Natural killer cell (primary cell): ENCODE data around the gene HLA-DPB1. TPM values are rescaled to one million over a fixed set of nuclear protein-coding genes. Genes with fewer than 3 reads are reported as not detected.
A peak's percentile ranks its signal among the peaks of the same experiment; 100 is the strongest.

ENCODE experiments used
- ATAC-seq, 3 donors: fragments of 150-1000 bp in 2 of 3; fragments of 200-7000 bp in 1 of 3; cut with Tn5 transposase; 1 replicate in 1 of 3; 2 replicates in 2 of 3; pipeline ENCODE4 v1.10.0; 2021; ENCODE audit warnings: mild to moderate bottlenecking in 2 of 3, moderate library complexity in 2 of 3
- DNase-seq, 2 donors: peaks; one replicate each; pipeline versions ENCODE4 v3.0.0 to v3.0.0-alpha.2; 2013 to 2021; ENCODE audit warnings: mixed read lengths in 1 of 2
- H3K27ac ChIP-seq: one replicate; pipeline ENCODE4 v1.5.1; 2013; ENCODE audit warnings: mild to moderate bottlenecking, low read length
- H3K27me3 ChIP-seq: one replicate; pipeline ENCODE4 v1.6.1; 2013; ENCODE audit warnings: low read length; ENCODE audit not compliant: control insufficient read depth, insufficient read depth
- H3K36me3 ChIP-seq: one replicate; pipeline ENCODE4 v1.6.1; 2013; ENCODE audit warnings: low read length; ENCODE audit not compliant: control insufficient read depth, insufficient read depth
- H3K4me1 ChIP-seq: one replicate; pipeline ENCODE4 v1.6.1; 2013; ENCODE audit warnings: low read length; ENCODE audit not compliant: control insufficient read depth, insufficient read depth
- H3K4me3 ChIP-seq: one replicate; pipeline ENCODE4 v1.5.1; 2013; ENCODE audit warnings: low read length
- H3K9me3 ChIP-seq: one replicate; pipeline ENCODE4 v1.6.1; 2013; ENCODE audit warnings: low read length; ENCODE audit not compliant: control insufficient read depth, insufficient read depth
- H3K27ac Mint-ChIP-seq, 2 donors: one replicate each; pipeline ENCODE4 v1.8.0; 2022; ENCODE audit warnings: mild to moderate bottlenecking in 2 of 2, mixed read lengths in 2 of 2, moderate library complexity in 1 of 2
- H3K27me3 Mint-ChIP-seq, 2 donors: one replicate each; pipeline ENCODE4 v1.8.0; 2022; ENCODE audit warnings: low read depth in 2 of 2, mixed read lengths in 2 of 2
- H3K36me3 Mint-ChIP-seq: one replicate; pipeline ENCODE4 v1.8.0; 2022; ENCODE audit warnings: mixed read lengths
- H3K4me1 Mint-ChIP-seq, 2 donors: one replicate each; pipeline ENCODE4 v1.8.0; 2022; ENCODE audit warnings: mixed read lengths in 2 of 2
- H3K4me3 Mint-ChIP-seq: one replicate; pipeline ENCODE4 v1.8.0; 2022; ENCODE audit warnings: mild to moderate bottlenecking, moderate library complexity, mixed read lengths
- H3K9me3 Mint-ChIP-seq, 2 donors: one replicate each; pipeline ENCODE4 v1.8.0; 2022; ENCODE audit warnings: mixed read lengths in 2 of 2
- WGBS: methylation state at CpG from one replicate; pipeline ENCODE4 v1.1.7; 2013; ENCODE audit warnings: missing lambda C conversion rate; ENCODE audit not compliant: insufficient coverage; 5-methylcytosine and 5-hydroxymethylcytosine counted together
- intact Hi-C: fragments of 100-400 bp; cut with micrococcal nuclease; formaldehyde crosslinking; loops from one replicate; pipeline ENCODE4 v1.14.2; 2022
- total RNA-seq, 4 donors: library from RNA; stranded (reverse); fragments of 120-200 nt in 1 of 4; gene quantifications; one replicate each; pipeline versions ENCODE4 v1.2.3 to v1.2.4, GENCODE V29; 2013 to 2022
- TF ChIP-seq, protein P1 (sequence below): fragments of 200-600 bp; IDR thresholded peaks from one replicate; pipeline ENCODE4 v1.8.0; 2022; ENCODE audit warnings: antibody characterized with exemption

The HLA-DPB1 gene
- total RNA-seq, 3 donors from 2014 or later (not counting 1 experiment from before 2014, with no cell fraction given): 55.2 to 131 (median 77.1) TPM

GRCh38 chr6:33072508-33073100 is 3.2 kb upstream of the HLA-DPB1 start:
- no peaks in the 10 kb centered on the region for H3K9me3 ChIP-seq
- peaks cover 24% of the 10 kb centered on the region for H3K36me3 ChIP-seq
- H3K36me3 Mint-ChIP-seq: peaks cover 14% of the 10 kb centered on the region
- H3K9me3 Mint-ChIP-seq: no peaks in the 10 kb centered on the region
- peak overlapping the region; percentile 96 for H3K27ac ChIP-seq
- H3K4me3 Mint-ChIP-seq: peak overlapping the region; percentile 89
- H3K4me3 ChIP-seq: peak overlapping the region; percentile 57
- intact Hi-C loops: no loop called here
- H3K27ac Mint-ChIP-seq: peak overlapping the region; percentile 82
- TF ChIP-seq, protein P1, sequence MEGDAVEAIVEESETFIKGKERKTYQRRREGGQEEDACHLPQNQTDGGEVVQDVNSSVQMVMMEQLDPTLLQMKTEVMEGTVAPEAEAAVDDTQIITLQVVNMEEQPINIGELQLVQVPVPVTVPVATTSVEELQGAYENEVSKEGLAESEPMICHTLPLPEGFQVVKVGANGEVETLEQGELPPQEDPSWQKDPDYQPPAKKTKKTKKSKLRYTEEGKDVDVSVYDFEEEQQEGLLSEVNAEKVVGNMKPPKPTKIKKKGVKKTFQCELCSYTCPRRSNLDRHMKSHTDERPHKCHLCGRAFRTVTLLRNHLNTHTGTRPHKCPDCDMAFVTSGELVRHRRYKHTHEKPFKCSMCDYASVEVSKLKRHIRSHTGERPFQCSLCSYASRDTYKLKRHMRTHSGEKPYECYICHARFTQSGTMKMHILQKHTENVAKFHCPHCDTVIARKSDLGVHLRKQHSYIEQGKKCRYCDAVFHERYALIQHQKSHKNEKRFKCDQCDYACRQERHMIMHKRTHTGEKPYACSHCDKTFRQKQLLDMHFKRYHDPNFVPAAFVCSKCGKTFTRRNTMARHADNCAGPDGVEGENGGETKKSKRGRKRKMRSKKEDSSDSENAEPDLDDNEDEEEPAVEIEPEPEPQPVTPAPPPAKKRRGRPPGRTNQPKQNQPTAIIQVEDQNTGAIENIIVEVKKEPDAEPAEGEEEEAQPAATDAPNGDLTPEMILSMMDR: no peak
- DNase-seq (no peak), ATAC-seq (no peak)
- peaks cover 57 to 60% of the 10 kb centered on the region in 2 donors for H3K4me1 Mint-ChIP-seq
- no peaks in the 10 kb centered on the region for H3K27me3 ChIP-seq
- peaks cover 44% of the 10 kb centered on the region for H3K4me1 ChIP-seq
- WGBS: 39% methylated on average over 7 of the region's 7 CpGs
- H3K27me3 Mint-ChIP-seq: peaks cover 0 to 5% of the 10 kb centered on the region in 2 donors

DNA sequence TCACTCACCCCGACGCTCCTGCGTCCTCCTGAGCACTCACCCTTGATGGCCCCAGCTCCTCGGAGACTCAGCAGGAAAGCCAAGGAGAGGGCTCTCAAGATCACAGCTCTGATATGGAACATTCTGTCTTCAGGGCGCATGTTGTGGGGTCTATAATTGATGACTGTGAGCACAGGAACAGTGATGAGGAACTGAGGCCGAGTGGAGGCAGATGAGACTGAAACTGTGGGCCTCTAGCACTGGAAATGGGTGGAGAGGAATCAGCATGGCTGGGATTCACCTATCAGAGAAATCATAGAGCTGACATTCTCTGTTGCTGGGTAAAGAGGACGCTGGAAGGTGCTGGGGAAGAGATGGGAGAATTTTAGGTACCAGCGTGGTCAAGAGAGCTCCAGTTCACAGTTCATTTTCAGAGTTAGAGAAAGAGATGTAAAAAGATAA is 2.3 kb upstream of the HLA-DPB1 start, which contains the start of gene HLA-DPA1:
TSS of gene HLA-DPA1 (minus strand) at position 219 of the 441 bp plus-strand sequence.
- peak within 1 kb of the TSS; percentile 57 for H3K4me3 ChIP-seq
- WGBS: 7% methylated on average over 8 of the region's 8 CpGs

GRCh38 chr6:33075208-33075567 is 602 bp upstream of the HLA-DPB1 start:
- peaks cover 51% of the 10 kb centered on the region for H3K4me1 ChIP-seq
- intact Hi-C loops: no loop called here
- H3K27ac ChIP-seq: peak overlapping the region; percentile 96
- 80% methylated on average over 4 of the region's 4 CpGs for WGBS
- no peaks in the 10 kb centered on the region for H3K9me3 Mint-ChIP-seq
- peaks cover 3% of the 10 kb centered on the region for H3K36me3 ChIP-seq
- TF ChIP-seq, protein P1: no peak
- peaks cover 59 to 68% of the 10 kb centered on the region in 2 donors for H3K4me1 Mint-ChIP-seq
- no peaks in the 10 kb centered on the region for H3K27me3 ChIP-seq
- H3K27ac Mint-ChIP-seq: peak overlapping the region; percentile 79 to 81
- peak overlapping the region; percentile 91 for H3K4me3 ChIP-seq
- H3K9me3 ChIP-seq: no peaks in the 10 kb centered on the region
- no peak for DNase-seq
- H3K27me3 Mint-ChIP-seq: peaks cover 0 to 9% of the 10 kb centered on the region in 2 donors
- ATAC-seq: no peak
- no peaks in the 10 kb centered on the region for H3K36me3 Mint-ChIP-seq
- peak overlapping the region; percentile 89 for H3K4me3 Mint-ChIP-seq

More for the DNA sequence above, 2.3 kb upstream of the HLA-DPB1 start, which contains the start of gene HLA-DPA1:
- Mint-ChIP-seq H3K4me3 (peak within 1 kb of the TSS; percentile 89), H3K4me1 (peaks cover 63 to 64% of the 10 kb centered on the region in 2 donors), H3K9me3 (no peaks in the 10 kb centered on the region), H3K27me3 (peaks cover 0 to 9% of the 10 kb centered on the region in 2 donors), H3K27ac (peak within 1 kb of the TSS; percentile 82), H3K36me3 (peaks cover 5% of the 10 kb centered on the region)
- TF ChIP-seq, protein P1: no peak
- Histone ChIP-seq H3K36me3 (peaks cover 16% of the 10 kb centered on the region), H3K9me3 (no peaks in the 10 kb centered on the region), H3K27me3 (no peaks in the 10 kb centered on the region), H3K4me1 (peaks cover 52% of the 10 kb centered on the region), H3K27ac (peak within 1 kb of the TSS; percentile 96)
- intact Hi-C loops: no loop called here
- DNase-seq (peak; percentile 24 to 81), ATAC-seq (peak; percentile 78 to 83 (median 80))
